Limb (tissue), 2 donors: ENCODE measurements around the gene ZDHHC19.
"Not testable (repeated sequence)": the region's sequence is repeated elsewhere in the genome, so short reads cannot be mapped to it uniquely, and the experiment has no call there.

Experiments
- DNase-seq, 2 donors: peaks; one replicate each; pipeline ENCODE4 v3.0.0-alpha.2; 2016; ENCODE audit errors: extremely low spot score in 2 of 2

Gene ZDHHC19

GRCh38 chr3:196225763-196226364 is 14.7 kb upstream of the ZDHHC19 start:
- DNase-seq: no peak

GRCh38 chr3:196225086-196225485 is 13.9 kb upstream of the ZDHHC19 start:
- no peak for DNase-seq

GRCh38 chr3:196222876-196223595 is 11.8 kb upstream of the ZDHHC19 start:
- no peak for DNase-seq

GRCh38 chr3:196220991-196221390 is 9.8 kb upstream of the ZDHHC19 start:
- no peak for DNase-seq

- no peak for DNase-seq
Measured at GRCh38 chr3:196220587-196220986, 9.4 kb upstream of the ZDHHC19 start.

GRCh38 chr3:196219970-196220311 is 8.7 kb upstream of the ZDHHC19 start:
- DNase-seq: no peak

- peak; percentile 66 to 79 for DNase-seq
Measured at GRCh38 chr3:196219194-196219969, 8.2 kb upstream of the ZDHHC19 start.

GRCh38 chr3:196218155-196218712 is 7.0 kb upstream of the ZDHHC19 start:
- DNase-seq: no peak

- no peak for DNase-seq
Measured at GRCh38 chr3:196217307-196218154, 6.3 kb upstream of the ZDHHC19 start.

GRCh38 chr3:196216681-196217211 is 5.5 kb upstream of the ZDHHC19 start:
- DNase-seq: no peak

GRCh38 chr3:196216089-196216564 is 4.9 kb upstream of the ZDHHC19 start, which contains the start of gene SLC51A:
Gene SLC51A (plus strand): TSS chr3:196216534. CDS start chr3:196216713, 179 bp downstream.
- DNase-seq: no peak

GRCh38 chr3:196215493-196216020 is 4.4 kb upstream of the ZDHHC19 start:
- DNase-seq: no peak

GRCh38 chr3:196214783-196215441 is 3.7 kb upstream of the ZDHHC19 start:
- DNase-seq: no peak

- DNase-seq: not testable (repeated sequence)
Measured at GRCh38 chr3:196209944-196210672, 1.1 kb downstream of the ZDHHC19 start.

GRCh38 chr3:196208942-196209695 is 2.1 kb downstream of the ZDHHC19 start:
- DNase-seq: no peak

GRCh38 chr3:196207833-196208607 is 3.2 kb downstream of the ZDHHC19 start:
- peak in 1 of 2 donors; percentile 63 for DNase-seq

GRCh38 chr3:196207159-196207832 is 3.9 kb downstream of the ZDHHC19 start:
- no peak for DNase-seq
